ENCODE data around the gene SIK2.
"Not testable (repeated sequence)": the region's sequence is repeated elsewhere in the genome, so short reads cannot be mapped to it uniquely, and the experiment has no call there.

SIK2 gene

GRCh38 chr11:111714522-111714921 is 112.3 kb downstream of the SIK2 start:
- Histone ChIP-seq H3K9me3 (no peaks in the 10 kb centered on the region), H3K36me3 (replicated peaks) (peaks cover 9% of the 10 kb centered on the region), H3K4me3 (no peak overlapping the region), H3K27me3 (ENCODE audit: low read depth) (no peaks in the 10 kb centered on the region), H3K4me1 (peaks cover 15% of the 10 kb centered on the region)
- in situ Hi-C loops (cut with MboI; ENCODE audit: low sequenced_read_pairs): no loop called here
- no peak for DNase-seq (ENCODE audit: low spot score in 2 of 2)

- peaks cover 17% of the 10 kb centered on the region for H3K36me3 ChIP-seq (replicated peaks)
- in situ Hi-C loops (cut with MboI; ENCODE audit: low sequenced_read_pairs): no loop called here
- no peaks in the 10 kb centered on the region for H3K27me3 ChIP-seq (ENCODE audit: low read depth)
- H3K4me1 ChIP-seq: peaks cover 16% of the 10 kb centered on the region
- DNase-seq (ENCODE audit: low spot score in 2 of 2): no peak
- H3K9me3 ChIP-seq: no peaks in the 10 kb centered on the region
- no peak overlapping the region for H3K4me3 ChIP-seq
These were observed 113.0 kb downstream of the SIK2 start for GRCh38 chr11:111715142-111715816.

GRCh38 chr11:111717660-111718059 is 115.4 kb downstream of the SIK2 start:
- in situ Hi-C loops (cut with MboI; ENCODE audit: low sequenced_read_pairs); H3K27me3 ChIP-seq (ENCODE audit: low read depth): not testable (repeated sequence)
- H3K36me3 ChIP-seq (replicated peaks): peaks cover 36% of the 10 kb centered on the region

GRCh38 chr11:111718436-111718835 is 116.2 kb downstream of the SIK2 start:
- peaks cover 35% of the 10 kb centered on the region for H3K36me3 ChIP-seq (replicated peaks)
- peaks cover 16% of the 10 kb centered on the region for H3K4me1 ChIP-seq
- no peaks in the 10 kb centered on the region for H3K27me3 ChIP-seq (ENCODE audit: low read depth)
- no peaks in the 10 kb centered on the region for H3K9me3 ChIP-seq
- H3K4me3 ChIP-seq: no peak overlapping the region; the same call in 1 of the 2 replicates
- peak; percentile 31 to 49 for DNase-seq (ENCODE audit: low spot score in 2 of 2)
- in situ Hi-C loops (cut with MboI; ENCODE audit: low sequenced_read_pairs): no loop called here

More at GRCh38 chr11:111717660-111718059, 115.4 kb downstream of the SIK2 start:
- not testable (repeated sequence) for DNase-seq (ENCODE audit: low spot score in 2 of 2); H3K9me3 ChIP-seq; H3K4me3 ChIP-seq
- peaks cover 16% of the 10 kb centered on the region for H3K4me1 ChIP-seq

GRCh38 chr11:111718859-111719258 is 116.6 kb downstream of the SIK2 start:
- H3K9me3 ChIP-seq: no peaks in the 10 kb centered on the region
- no peaks in the 10 kb centered on the region for H3K27me3 ChIP-seq (ENCODE audit: low read depth)
- DNase-seq (ENCODE audit: low spot score in 2 of 2): peak; percentile 77 to 89
- peaks cover 36% of the 10 kb centered on the region for H3K36me3 ChIP-seq (replicated peaks)
- H3K4me1 ChIP-seq: peaks cover 16% of the 10 kb centered on the region
- in situ Hi-C loops (cut with MboI; ENCODE audit: low sequenced_read_pairs): no loop called here
- no peak overlapping the region; the same call in 1 of the 2 replicates for H3K4me3 ChIP-seq

GRCh38 chr11:111719379-111719778 is 117.1 kb downstream of the SIK2 start:
- no peak overlapping the region for H3K4me3 ChIP-seq
- in situ Hi-C loops (cut with MboI; ENCODE audit: low sequenced_read_pairs): no loop called here
- H3K27me3 ChIP-seq (ENCODE audit: low read depth): no peaks in the 10 kb centered on the region
- peaks cover 41% of the 10 kb centered on the region for H3K36me3 ChIP-seq (replicated peaks)
- DNase-seq (ENCODE audit: low spot score in 2 of 2): no peak
- no peaks in the 10 kb centered on the region for H3K9me3 ChIP-seq
- H3K4me1 ChIP-seq: peaks cover 16% of the 10 kb centered on the region

GRCh38 chr11:111720801-111721494 is 118.7 kb downstream of the SIK2 start:
- Histone ChIP-seq H3K4me3 (no peak overlapping the region), H3K9me3 (no peaks in the 10 kb centered on the region), H3K4me1 (peaks cover 16% of the 10 kb centered on the region), H3K27me3 (ENCODE audit: low read depth) (no peaks in the 10 kb centered on the region), H3K36me3 (replicated peaks) (peaks cover 42% of the 10 kb centered on the region)
- DNase-seq (ENCODE audit: low spot score in 2 of 2): no peak
- in situ Hi-C loops (cut with MboI; ENCODE audit: low sequenced_read_pairs): no loop called here

GRCh38 chr11:111722501-111722900 is 120.3 kb downstream of the SIK2 start:
- no peak for DNase-seq (ENCODE audit: low spot score in 2 of 2)
- Histone ChIP-seq H3K27me3 (ENCODE audit: low read depth) (no peaks in the 10 kb centered on the region), H3K9me3 (no peaks in the 10 kb centered on the region), H3K36me3 (replicated peaks) (peaks cover 42% of the 10 kb centered on the region), H3K4me1 (peaks cover 16% of the 10 kb centered on the region), H3K4me3 (no peak overlapping the region)
- in situ Hi-C loops (cut with MboI; ENCODE audit: low sequenced_read_pairs): no loop called here

- H3K4me3 ChIP-seq: no peak overlapping the region
- DNase-seq (ENCODE audit: low spot score in 2 of 2): no peak
- in situ Hi-C loops (cut with MboI; ENCODE audit: low sequenced_read_pairs): no loop called here
- H3K36me3 ChIP-seq (replicated peaks): peaks cover 42% of the 10 kb centered on the region
- H3K27me3 ChIP-seq (ENCODE audit: low read depth): no peaks in the 10 kb centered on the region
- H3K9me3 ChIP-seq: no peaks in the 10 kb centered on the region
- peaks cover 8% of the 10 kb centered on the region for H3K4me1 ChIP-seq
These were observed 121.3 kb downstream of the SIK2 start for GRCh38 chr11:111723595-111723994.

GRCh38 chr11:111724615-111725129 is 122.4 kb downstream of the SIK2 start:
- H3K4me3 ChIP-seq: no peak overlapping the region
- in situ Hi-C loops (cut with MboI; ENCODE audit: low sequenced_read_pairs): no loop called here
- H3K4me1 ChIP-seq: no peaks in the 10 kb centered on the region
- no peak for DNase-seq (ENCODE audit: low spot score in 2 of 2)
- H3K27me3 ChIP-seq (ENCODE audit: low read depth): no peaks in the 10 kb centered on the region
- H3K36me3 ChIP-seq (replicated peaks): peaks cover 40% of the 10 kb centered on the region
- H3K9me3 ChIP-seq: no peaks in the 10 kb centered on the region

GRCh38 chr11:111725621-111726020 is 123.4 kb downstream of the SIK2 start:
- Histone ChIP-seq H3K27me3 (ENCODE audit: low read depth) (no peaks in the 10 kb centered on the region), H3K36me3 (replicated peaks) (peaks cover 31% of the 10 kb centered on the region), H3K4me3 (no peak overlapping the region), H3K9me3 (no peaks in the 10 kb centered on the region), H3K4me1 (no peaks in the 10 kb centered on the region)
- DNase-seq (ENCODE audit: low spot score in 2 of 2): no peak
- in situ Hi-C loops (cut with MboI; ENCODE audit: low sequenced_read_pairs): no loop called here

GRCh38 chr11:111726301-111726713 is 124.1 kb downstream of the SIK2 start:
- H3K36me3 ChIP-seq (replicated peaks): peaks cover 24% of the 10 kb centered on the region
- no peaks in the 10 kb centered on the region for H3K9me3 ChIP-seq
- no peaks in the 10 kb centered on the region for H3K4me1 ChIP-seq
- H3K27me3 ChIP-seq (ENCODE audit: low read depth): no peaks in the 10 kb centered on the region
- no peak for DNase-seq (ENCODE audit: low spot score in 2 of 2)
- in situ Hi-C loops (cut with MboI; ENCODE audit: low sequenced_read_pairs): no loop called here
- H3K4me3 ChIP-seq: no peak overlapping the region

- DNase-seq (ENCODE audit: low spot score in 2 of 2): no peak
- H3K4me1 ChIP-seq: no peaks in the 10 kb centered on the region
- H3K36me3 ChIP-seq (replicated peaks): peaks cover 15% of the 10 kb centered on the region
- no peaks in the 10 kb centered on the region for H3K9me3 ChIP-seq
- in situ Hi-C loops (cut with MboI; ENCODE audit: low sequenced_read_pairs): no loop called here
- H3K4me3 ChIP-seq: no peak overlapping the region
- no peaks in the 10 kb centered on the region for H3K27me3 ChIP-seq (ENCODE audit: low read depth)
These were observed 125.2 kb downstream of the SIK2 start for GRCh38 chr11:111727431-111727830.

GRCh38 chr11:111729071-111729830 is 127.0 kb downstream of the SIK2 start:
- in situ Hi-C loops (cut with MboI; ENCODE audit: low sequenced_read_pairs): no loop called here
- Histone ChIP-seq H3K9me3 (no peaks in the 10 kb centered on the region), H3K4me1 (no peaks in the 10 kb centered on the region), H3K36me3 (replicated peaks) (peaks cover 2% of the 10 kb centered on the region), H3K4me3 (no peak overlapping the region), H3K27me3 (ENCODE audit: low read depth) (no peaks in the 10 kb centered on the region)
- DNase-seq (ENCODE audit: low spot score in 2 of 2): no peak

All from HAP-1 (cell line).